Smooth muscle cell (in vitro differentiated cells): ENCODE results near the gene SNED1. TPM values are rescaled to one million over a fixed set of nuclear protein-coding genes. Genes with fewer than 3 reads are reported as not detected.

ENCODE experiments used
- DNase-seq: peaks from one replicate; lab custom pipeline; 2025; ENCODE audit not compliant: unreplicated experiment; lab: John Stamatoyannopoulos, UW
- H2AFZ ChIP-seq: fragments of 200-600 bp; sonication (generic); 2 replicates; pipeline ENCODE4 v1.6.0; 2016; ENCODE audit warnings: antibody characterized with exemption, low read depth, mild to moderate bottlenecking
- H3F3A ChIP-seq: fragments of 200-600 bp; sonication (generic); 2 replicates; pipeline ENCODE4 v1.6.0; 2017; ENCODE audit warnings: antibody characterized with exemption, low read depth
- H3K27ac ChIP-seq: fragments of 200-600 bp; sonication (generic); 2 replicates; pipeline ENCODE4 v1.5.1; 2016; ENCODE audit warnings: low read depth, mild to moderate bottlenecking
- H3K27me3 ChIP-seq: fragments of 200-600 bp; sonication (generic); 2 replicates; pipeline ENCODE4 v1.6.1; 2016; ENCODE audit warnings: low read depth, mild to moderate bottlenecking
- H3K36me3 ChIP-seq: fragments of 200-600 bp; sonication (generic); 2 replicates; pipeline ENCODE4 v1.5.1; 2016; ENCODE audit warnings: low read depth
- H3K4me1 ChIP-seq: fragments of 200-600 bp; sonication (generic); 2 replicates; pipeline ENCODE4 v1.5.1; 2016; ENCODE audit warnings: low read depth
- H3K4me2 ChIP-seq: fragments of 200-600 bp; sonication (generic); 2 replicates; pipeline ENCODE4 v1.6.0; 2016; ENCODE audit warnings: mild to moderate bottlenecking
- H3K4me3 ChIP-seq: fragments of 200-600 bp; sonication (generic); 2 replicates; pipeline ENCODE4 v1.5.1; 2016; ENCODE audit warnings: mild to moderate bottlenecking
- H3K79me2 ChIP-seq: fragments of 200-600 bp; sonication (generic); 2 replicates; pipeline ENCODE4 v1.6.0; 2016; ENCODE audit warnings: low read depth, mild to moderate bottlenecking
- H3K9ac ChIP-seq: fragments of 200-600 bp; sonication (generic); 2 replicates; pipeline ENCODE4 v1.6.0; 2016; ENCODE audit warnings: low read depth
- H3K9me3 ChIP-seq: fragments of 200-600 bp; sonication (generic); replicated peaks from 2 replicates; pipeline ENCODE4 v1.5.1; 2016; ENCODE audit warnings: low read depth
- H4K20me1 ChIP-seq: fragments of 200-600 bp; sonication (generic); 2 replicates; pipeline ENCODE4 v1.6.0; 2016; ENCODE audit warnings: low read depth
- CTCF ChIP-seq: fragments of 200-600 bp; sonication (generic); IDR thresholded peaks from 2 replicates; pipeline ENCODE4 v1.5.1; 2017; ENCODE audit warnings: borderline replicate concordance, mild to moderate bottlenecking, antibody characterized with exemption; ENCODE audit not compliant: insufficient read depth, poor library complexity, severe bottlenecking
- WGBS: methylation state at CpG from one replicate; pipeline ENCODE4 v1.1.7; 2016; ENCODE audit warnings: low lambda C conversion rate; 5-methylcytosine and 5-hydroxymethylcytosine counted together
- polyA plus RNA-seq: library from polyadenylated mRNA; unstranded; fragments of >200 nt; fragmentation: Nextera tagmentation; extraction: Ambion mirVana; gene quantifications from 2 replicates; pipeline ENCODE4 v1.2.1, GENCODE V29; 2016
- total RNA-seq: library from RNA; depleted of rRNA; stranded (reverse); fragments of >200 nt; gene quantifications from 2 replicates; pipeline ENCODE4 v1.2.3, GENCODE V29; 2014

Gene SNED1
- total and polyA plus RNA-seq, 2 experiments from 2014 or later = 0.36 to 3.0 TPM

GRCh38 chr2:241136661-241137260 is 138.3 kb downstream of the SNED1 start:
- TF ChIP-seq CTCF = no peak
- Histone ChIP-seq H2AFZ (no peak overlapping the region), H3K9me3 (no peaks in the 10 kb centered on the region), H3K4me3 (no peak overlapping the region), H3K9ac (no peak overlapping the region), H4K20me1 (no peaks in the 10 kb centered on the region), H3K27ac (no peak overlapping the region), H3K79me2 (no peaks in the 10 kb centered on the region), H3K4me2 (no peak overlapping the region), H3K36me3 (no peaks in the 10 kb centered on the region), H3K27me3 (no peaks in the 10 kb centered on the region), H3F3A (no peaks in the 10 kb centered on the region), H3K4me1 (no peaks in the 10 kb centered on the region)
- DNase-seq = no peak
- WGBS = 96% methylated on average over 25 of the region's 25 CpGs

- TF ChIP-seq CTCF = no peak
- Histone ChIP-seq H3K4me2 (no peak overlapping the region), H3K36me3 (no peaks in the 10 kb centered on the region), H4K20me1 (no peaks in the 10 kb centered on the region), H3K9me3 (no peaks in the 10 kb centered on the region), H3K27ac (no peak overlapping the region), H3K27me3 (no peaks in the 10 kb centered on the region), H3K9ac (no peak overlapping the region), H3K79me2 (no peaks in the 10 kb centered on the region), H3F3A (no peaks in the 10 kb centered on the region), H2AFZ (no peak overlapping the region), H3K4me1 (no peaks in the 10 kb centered on the region), H3K4me3 (no peak overlapping the region)
- DNase-seq = no peak
- WGBS = 93% methylated on average over 22 of the region's 24 CpGs
Observed at GRCh38 chr2:241137276-241138190, 139.1 kb downstream of the SNED1 start.

- TF ChIP-seq CTCF = no peak
- no peak overlapping the region for H3K4me3 ChIP-seq
- H3K79me2 ChIP-seq = no peaks in the 10 kb centered on the region
- no peak overlapping the region for H3K4me2 ChIP-seq
- WGBS = 95% methylated on average over 16 of the region's 16 CpGs
- DNase-seq = no peak
- H4K20me1 ChIP-seq = no peaks in the 10 kb centered on the region
- no peaks in the 10 kb centered on the region for H3K27me3 ChIP-seq
- no peak overlapping the region for H3K27ac ChIP-seq
- no peaks in the 10 kb centered on the region for H3F3A ChIP-seq
- no peak overlapping the region for H3K9ac ChIP-seq
- no peaks in the 10 kb centered on the region for H3K9me3 ChIP-seq
- no peak overlapping the region for H2AFZ ChIP-seq
- H3K36me3 ChIP-seq = no peaks in the 10 kb centered on the region
- no peaks in the 10 kb centered on the region for H3K4me1 ChIP-seq
Observed at GRCh38 chr2:241138471-241138870, 140.1 kb downstream of the SNED1 start.
